Measurements from ENCODE around the gene IL33.

IL33 gene

GRCh38 chr9:6218099-6218502, 2.5 kb downstream of the IL33 start:
- no peak for DNase-seq

GRCh38 chr9:6219040-6219439, 3.4 kb downstream of the IL33 start:
- no peak for DNase-seq

- no peak for DNase-seq
These were observed 4.4 kb downstream of the IL33 start for GRCh38 chr9:6219981-6220380.

GRCh38 chr9:6224393-6225154, 9.0 kb downstream of the IL33 start:
- no peak for DNase-seq

- no peak for DNase-seq
These were observed 11.1 kb downstream of the IL33 start for GRCh38 chr9:6226696-6227095.

GRCh38 chr9:6229186-6229585, 13.6 kb downstream of the IL33 start:
- no peak for DNase-seq

- no peak for DNase-seq
These were observed 14.0 kb downstream of the IL33 start for GRCh38 chr9:6229619-6230018.

- no peak for DNase-seq
These were observed 14.6 kb downstream of the IL33 start for GRCh38 chr9:6230037-6230780.

GRCh38 chr9:6232336-6232945, 16.8 kb downstream of the IL33 start:
- no peak for DNase-seq

- DNase-seq, result no peak
These were observed 18.4 kb downstream of the IL33 start for GRCh38 chr9:6234014-6234413.

GRCh38 chr9:6237267-6237666, 21.7 kb downstream of the IL33 start:
- DNase-seq, result no peak

- no peak for DNase-seq
These were observed 23.4 kb downstream of the IL33 start for GRCh38 chr9:6239048-6239461.

- no peak for DNase-seq
These were observed 24.1 kb downstream of the IL33 start for GRCh38 chr9:6239694-6240093.

GRCh38 chr9:6243746-6244145, 28.1 kb downstream of the IL33 start:
- DNase-seq, result no peak

- DNase-seq, result no peak
These were observed 31.7 kb downstream of the IL33 start for GRCh38 chr9:6247266-6247665.

- no peak for DNase-seq
These were observed 53.3 kb downstream of the IL33 start for GRCh38 chr9:6268826-6269397.

- no peak for DNase-seq
These were observed 55.3 kb downstream of the IL33 start for GRCh38 chr9:6270896-6271295.

GRCh38 chr9:6271508-6272228, 56.1 kb downstream of the IL33 start:
- DNase-seq, result no peak

- no peak for DNase-seq
These were observed 56.6 kb downstream of the IL33 start for GRCh38 chr9:6272229-6272598.

- DNase-seq, result no peak
These were observed 61.8 kb downstream of the IL33 start for GRCh38 chr9:6277417-6277816.

- DNase-seq, result no peak
These were observed 86.3 kb downstream of the IL33 start for GRCh38 chr9:6301858-6302257.

GRCh38 chr9:6302417-6302816, 86.8 kb downstream of the IL33 start:
- no peak for DNase-seq

- no peak for DNase-seq
These were observed 88.6 kb downstream of the IL33 start for GRCh38 chr9:6304232-6304631.

Measured in effector CD4-positive, alpha-beta T cell (primary cell).